Stimulated activated CD8-positive, alpha-beta memory T cell treated with anti-CD3 and anti-CD28 coated beads, Interleukin-12 subunit alpha, Interleukin-12 subunit beta, amount 100 ng/mL, for 24 hours (primary cell): ENCODE measurements around the gene PIGZ.
A peak's percentile ranks its signal among the peaks of the same experiment; 100 is the strongest.
"Not testable (repeated sequence)": the region's sequence is repeated elsewhere in the genome, so short reads cannot be mapped to it uniquely, and the experiment has no call there.

Experiments
- DNase-seq: peaks from one replicate; pipeline ENCODE4 v3.0.0-alpha.2; 2020; ENCODE audit errors: extremely low read depth

The PIGZ gene

GRCh38 chr3:196949750-196950149 is 18.9 kb downstream of the PIGZ start:
- DNase-seq = no peak

- no peak for DNase-seq
These were observed 19.4 kb downstream of the PIGZ start for GRCh38 chr3:196949285-196949619.

- DNase-seq = no peak
These were observed 20.0 kb downstream of the PIGZ start for GRCh38 chr3:196948442-196949284.

GRCh38 chr3:196947860-196948441 is 20.7 kb downstream of the PIGZ start:
- DNase-seq = no peak

GRCh38 chr3:196947136-196947859 is 21.3 kb downstream of the PIGZ start:
- no peak for DNase-seq

- not testable (repeated sequence) for DNase-seq
These were observed 24.4 kb downstream of the PIGZ start for GRCh38 chr3:196944037-196944790.

- DNase-seq = peak; percentile 3
These were observed 25.7 kb downstream of the PIGZ start for GRCh38 chr3:196942915-196943277.

- peak; percentile 100 for DNase-seq
These were observed 26.3 kb downstream of the PIGZ start, which contains the start of gene NCBP2 for GRCh38 chr3:196942226-196942914. Gene NCBP2 (minus strand): TSS chr3:196942528. CDS start chr3:196942503, 25 bp downstream.

- peak; percentile 19 for DNase-seq
These were observed 26.9 kb downstream of the PIGZ start for GRCh38 chr3:196941729-196942225.

GRCh38 chr3:196938576-196938975 is 30.1 kb downstream of the PIGZ start:
- DNase-seq = no peak

- no peak for DNase-seq
These were observed 30.5 kb downstream of the PIGZ start for GRCh38 chr3:196938124-196938523.

GRCh38 chr3:196936288-196936687 is 32.3 kb downstream of the PIGZ start:
- DNase-seq = no peak

- no peak for DNase-seq
These were observed 36.0 kb downstream of the PIGZ start for GRCh38 chr3:196932600-196932999.

- DNase-seq = no peak
These were observed 36.6 kb downstream of the PIGZ start for GRCh38 chr3:196931828-196932587.

GRCh38 chr3:196931157-196931556 is 37.5 kb downstream of the PIGZ start:
- DNase-seq = no peak

GRCh38 chr3:196927571-196928453 is 40.8 kb downstream of the PIGZ start:
- DNase-seq = no peak

GRCh38 chr3:196920733-196921132 is 47.9 kb downstream of the PIGZ start:
- no peak for DNase-seq

- DNase-seq = no peak
These were observed 49.7 kb downstream of the PIGZ start for GRCh38 chr3:196918968-196919367.

- DNase-seq = no peak
These were observed 51.6 kb downstream of the PIGZ start for GRCh38 chr3:196916995-196917394.
